ENCODE measurements around the gene TMX4.
"Not testable (repeated sequence)": the region's sequence is repeated elsewhere in the genome, so short reads cannot be mapped to it uniquely, and the experiment has no call there.

The TMX4 gene

GRCh38 chr20:8019246-8019997, at the start of gene TMX4:
TMX4 (minus strand) TSS chr20:8019761; CDS start chr20:8019613, 148 bp downstream.
- peak; percentile 91 for DNase-seq

GRCh38 chr20:8067082-8067481, 47.5 kb upstream of the TMX4 start:
- no peak for DNase-seq

GRCh38 chr20:8066662-8067061, 47.1 kb upstream of the TMX4 start:
- no peak for DNase-seq

- DNase-seq, result no peak
These were observed 46.1 kb upstream of the TMX4 start for GRCh38 chr20:8065691-8066090.

- DNase-seq, result no peak
These were observed 43.2 kb upstream of the TMX4 start for GRCh38 chr20:8062756-8063155.

GRCh38 chr20:8061861-8062518, 42.4 kb upstream of the TMX4 start:
- DNase-seq, result no peak

GRCh38 chr20:8060977-8061376, 41.4 kb upstream of the TMX4 start:
- DNase-seq, result no peak

GRCh38 chr20:8057871-8058270, 38.3 kb upstream of the TMX4 start:
- DNase-seq, result no peak

GRCh38 chr20:8055096-8055495, 35.5 kb upstream of the TMX4 start:
- DNase-seq, result no peak

- no peak for DNase-seq
These were observed 30.7 kb upstream of the TMX4 start for GRCh38 chr20:8050157-8050837.

GRCh38 chr20:8049310-8049709, 29.7 kb upstream of the TMX4 start:
- DNase-seq, result peak; percentile 5

- DNase-seq, result no peak
These were observed 26.4 kb upstream of the TMX4 start for GRCh38 chr20:8045946-8046345.

GRCh38 chr20:8043687-8044282, 24.2 kb upstream of the TMX4 start:
- peak; percentile 54 for DNase-seq

- no peak for DNase-seq
These were observed 19.5 kb upstream of the TMX4 start for GRCh38 chr20:8039042-8039441.

- DNase-seq, result no peak
These were observed 17.2 kb upstream of the TMX4 start for GRCh38 chr20:8036771-8037170.

GRCh38 chr20:8033151-8033841, 13.7 kb upstream of the TMX4 start:
- no peak for DNase-seq

- DNase-seq, result no peak
These were observed 12.9 kb upstream of the TMX4 start for GRCh38 chr20:8032499-8032898.

GRCh38 chr20:8031539-8031938, 12.0 kb upstream of the TMX4 start:
- DNase-seq, result not testable (repeated sequence)

- no peak for DNase-seq
These were observed 2.1 kb upstream of the TMX4 start for GRCh38 chr20:8021541-8022269.

- DNase-seq, result peak; percentile 7
These were observed 936 bp upstream of the TMX4 start for GRCh38 chr20:8020314-8021079.

GRCh38 chr20:8019998-8020247, 362 bp upstream of the TMX4 start:
- no peak for DNase-seq

GRCh38 chr20:8018958-8019245, 659 bp downstream of the TMX4 start:
- DNase-seq, result peak; percentile 50

Data from fibroblast of skin of right biceps (primary cell).